Panc1 (cell line): ENCODE data around the gene SYNE1. TPM values are rescaled to one million over a fixed set of nuclear protein-coding genes. Genes with fewer than 3 reads are reported as not detected.
"Not testable (repeated sequence)": the region's sequence is repeated elsewhere in the genome, so short reads cannot be mapped to it uniquely, and the experiment has no call there.

Experiments used
- ATAC-seq: fragments of 200-7000 bp; cut with Tn5 transposase; 2 replicates; pipeline ENCODE4 v1.9.1; 2020; ENCODE audit warnings: mild to moderate bottlenecking, moderate library complexity
- BruUV-seq: library from RNA; stranded (reverse); fragments of 400-500 nt; replicated peaks from 2 replicates; lab custom pipeline; 2021; lab: Mats Ljungman, UMichigan
- CTCF ChIA-PET: fragments of 300-600 bp; sonication (Branson Sonifier 250); formaldehyde crosslinking; loops from one replicate; lab custom pipeline; 2022; ENCODE audit warnings: antibody characterized with exemption; lab: Charles Lee
- POLR2A ChIA-PET: fragments of 300-600 bp; sonication (Branson Sonifier 250); formaldehyde crosslinking; loops from one replicate; lab custom pipeline; 2022; ENCODE audit warnings: antibody characterized with exemption; lab: Charles Lee
- DNase-seq: peaks from one replicate; pipeline ENCODE4 v3.0.0-alpha.2; 2010; ENCODE audit warnings: low read depth, low spot score
- H3K27ac ChIP-seq: 2 replicates; pipeline ENCODE4 v1.5.1; 2011; ENCODE audit warnings: mild to moderate bottlenecking, low read length, inconsistent platforms
- H3K27me3 ChIP-seq: fragments of 200-500 bp; sonication (Bioruptor generic); 2 replicates; pipeline ENCODE4 v1.6.0; 2014; ENCODE audit warnings: low read length, inconsistent platforms; ENCODE audit not compliant: control insufficient read depth, insufficient read depth
- H3K36me3 ChIP-seq: fragments of 200-500 bp; sonication (Bioruptor generic); 2 replicates; pipeline ENCODE4 v1.5.1; 2014; ENCODE audit warnings: inconsistent platforms, mild to moderate bottlenecking, low read length, moderate library complexity; ENCODE audit not compliant: control insufficient read depth, insufficient read depth
- H3K4me1 ChIP-seq: 2 replicates; pipeline ENCODE4 v1.5.1; 2011; ENCODE audit warnings: inconsistent platforms, mild to moderate bottlenecking, low read length, moderate library complexity; ENCODE audit not compliant: control insufficient read depth, insufficient read depth
- H3K4me3 ChIP-seq, 2 experiments: 2 replicates each; pipeline ENCODE4 v1.5.1; 2011 to 2012; ENCODE audit warnings: low read depth in 2 of 2, low read length in 2 of 2, mild to moderate bottlenecking in 2 of 2, inconsistent platforms in 1 of 2, moderate library complexity in 1 of 2
- H3K9me3 ChIP-seq: fragments of 200-500 bp; sonication (Bioruptor generic); 2 replicates; pipeline ENCODE4 v1.5.1; 2014; ENCODE audit warnings: low read depth, mild to moderate bottlenecking, inconsistent platforms, low read length, moderate library complexity; ENCODE audit not compliant: control insufficient read depth, insufficient read depth
- in situ Hi-C: cut with HindIII; loops from 2 replicates; pipeline ENCODE4 v1.10.0; 2016; ENCODE audit warnings: low sequenced_read_pairs, low pct_unique_long_range_greater_than_20kb
- intact Hi-C: fragments of 100-400 bp; cut with micrococcal nuclease; formaldehyde crosslinking; loops from one replicate; pipeline ENCODE4 v1.10.0; 2022; ENCODE audit not compliant: unreplicated experiment
- total RNA-seq: library from RNA; stranded (reverse); gene quantifications from one replicate; pipeline ENCODE4 v1.2.1, GENCODE V29; 2021; ENCODE audit not compliant: unreplicated experiment
- TF ChIP-seq, protein P1 (sequence below): fragments of 450-650 bp; IDR thresholded peaks from 2 replicates; pipeline ENCODE4 v1.5.1; 2017; ENCODE audit warnings: mild to moderate bottlenecking

SYNE1 gene
- total RNA-seq, 1 experiment from 2014 or later = 3.2 TPM

DNA sequence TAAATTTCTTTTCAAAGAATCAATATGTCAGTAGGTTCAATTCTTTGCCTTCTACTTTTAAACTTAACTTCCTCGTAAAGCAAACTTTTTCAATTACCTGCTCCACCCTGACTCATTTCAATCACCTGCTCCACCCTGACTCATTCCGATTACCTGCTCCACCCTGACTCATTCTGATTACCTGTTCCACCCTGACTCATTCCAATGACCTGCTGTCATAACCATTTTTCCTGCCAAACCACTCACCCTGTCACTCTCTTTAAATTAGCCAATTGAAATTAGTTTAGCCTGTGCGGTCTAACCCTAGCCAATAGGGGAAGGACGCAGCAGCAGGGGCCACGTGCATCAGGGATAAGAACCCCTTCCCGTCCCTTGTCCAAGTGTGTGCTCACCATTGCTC lies 141.7 kb downstream of the SYNE1 start:
- CTCF ChIA-PET, ATAC-seq, intact Hi-C loops, BruUV-seq, H3K4me3 ChIP-seq, H3K9me3 ChIP-seq, POLR2A ChIA-PET, H3K27me3 ChIP-seq, DNase-seq, H3K27ac ChIP-seq, in situ Hi-C loops, H3K36me3 ChIP-seq, H3K4me1 ChIP-seq: not testable (repeated sequence)

DNA sequence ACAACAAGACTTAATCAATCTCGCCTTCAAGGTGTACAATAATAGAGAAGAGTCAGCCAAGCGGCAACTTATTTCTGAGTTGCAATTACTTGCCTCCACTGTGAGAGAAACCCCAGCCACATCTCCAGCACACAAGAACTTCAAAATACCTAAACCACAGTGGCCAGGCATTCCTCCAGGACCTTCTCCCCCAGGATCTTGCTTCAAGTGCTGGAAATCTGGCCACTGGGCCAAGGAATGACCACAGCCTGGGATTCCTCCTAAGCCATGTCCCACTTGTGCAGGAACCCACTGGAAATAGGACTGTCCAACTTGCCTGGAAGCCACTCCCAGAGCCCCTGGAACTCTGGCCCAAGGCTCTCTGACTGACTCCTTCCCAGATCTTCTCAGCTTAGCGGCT lies 144.9 kb downstream of the SYNE1 start:
- in situ Hi-C loops, H3K27ac ChIP-seq, H3K36me3 ChIP-seq, DNase-seq, CTCF ChIA-PET, BruUV-seq, ATAC-seq, H3K4me1 ChIP-seq, POLR2A ChIA-PET, H3K4me3 ChIP-seq, intact Hi-C loops, H3K9me3 ChIP-seq, H3K27me3 ChIP-seq: not testable (repeated sequence)

DNA sequence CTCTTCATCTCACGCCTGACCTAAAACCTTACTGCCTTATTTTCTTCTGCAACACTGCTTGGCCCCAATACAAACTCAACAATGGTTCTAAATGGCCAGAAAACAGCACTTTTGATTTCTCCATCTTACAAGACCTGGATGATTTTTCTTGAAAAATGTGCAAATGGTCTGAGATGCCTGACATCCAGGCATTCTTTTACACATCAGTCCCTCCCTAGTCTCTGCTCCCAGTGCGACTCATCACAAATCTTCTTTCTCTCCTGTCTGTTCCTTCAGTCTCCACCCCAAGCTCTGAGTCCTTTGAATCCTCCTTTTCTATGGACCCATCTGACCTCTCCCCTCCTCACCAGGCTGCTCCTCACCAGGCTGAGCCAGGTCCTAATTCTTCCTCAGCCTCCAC lies 145.7 kb downstream of the SYNE1 start:
- DNase-seq, H3K27ac ChIP-seq, POLR2A ChIA-PET, H3K4me3 ChIP-seq, CTCF ChIA-PET, intact Hi-C loops, ATAC-seq, BruUV-seq, H3K27me3 ChIP-seq, in situ Hi-C loops, H3K36me3 ChIP-seq, H3K9me3 ChIP-seq, H3K4me1 ChIP-seq: not testable (repeated sequence)

DNA sequence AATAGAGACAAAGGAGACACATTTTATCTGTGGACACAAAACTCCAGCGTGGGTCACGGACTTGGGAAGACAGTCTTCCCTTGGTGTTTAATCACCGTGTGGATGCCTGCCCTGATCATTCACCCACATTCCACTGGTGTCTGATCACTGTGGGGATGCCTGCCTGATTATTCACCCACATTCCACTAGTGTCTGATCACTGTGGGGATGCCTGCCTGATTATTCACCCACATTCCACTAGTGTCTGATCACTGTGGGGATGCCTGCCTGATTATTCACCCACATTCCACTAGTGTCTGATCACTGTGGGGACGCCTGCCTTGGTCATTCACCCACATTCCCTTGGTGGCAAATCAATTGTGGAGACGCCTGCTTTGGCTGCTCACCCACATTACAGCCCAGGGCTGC lies 146.2 kb downstream of the SYNE1 start:
- H3K9me3 ChIP-seq, DNase-seq, in situ Hi-C loops, BruUV-seq, ATAC-seq, intact Hi-C loops, H3K27me3 ChIP-seq, H3K4me3 ChIP-seq, H3K4me1 ChIP-seq, POLR2A ChIA-PET, CTCF ChIA-PET, H3K27ac ChIP-seq, H3K36me3 ChIP-seq: not testable (repeated sequence)

DNA sequence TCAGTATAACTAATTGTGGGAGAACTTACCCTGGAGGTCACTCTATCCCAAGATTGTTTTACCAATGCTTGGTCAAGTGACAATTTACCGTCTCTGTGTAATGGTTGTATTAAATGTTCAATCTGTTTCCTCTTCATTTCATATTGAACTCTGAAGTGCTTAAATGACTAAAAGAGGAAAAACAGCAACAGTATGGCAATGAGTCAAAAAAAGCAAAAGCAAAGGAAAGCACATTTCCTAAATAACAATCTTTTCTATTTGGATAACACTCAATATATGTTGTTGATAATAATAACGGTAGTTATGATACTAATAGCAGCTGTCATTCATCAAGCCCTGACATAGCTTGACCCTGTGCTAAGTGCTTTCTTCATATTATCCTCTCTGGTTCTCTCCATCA lies 152.4 kb downstream of the SYNE1 start:
- CTCF ChIA-PET = no interaction called here
- POLR2A ChIA-PET = no interaction called here
- no peak for DNase-seq
- intact Hi-C loops = loop anchor here (5.0 kb wide), 1 partner anchor 187 kb away; no protein-coding TSS in a partner anchor
- H3K27me3 ChIP-seq = no peaks in the 10 kb centered on the region
- TF ChIP-seq, protein P1, sequence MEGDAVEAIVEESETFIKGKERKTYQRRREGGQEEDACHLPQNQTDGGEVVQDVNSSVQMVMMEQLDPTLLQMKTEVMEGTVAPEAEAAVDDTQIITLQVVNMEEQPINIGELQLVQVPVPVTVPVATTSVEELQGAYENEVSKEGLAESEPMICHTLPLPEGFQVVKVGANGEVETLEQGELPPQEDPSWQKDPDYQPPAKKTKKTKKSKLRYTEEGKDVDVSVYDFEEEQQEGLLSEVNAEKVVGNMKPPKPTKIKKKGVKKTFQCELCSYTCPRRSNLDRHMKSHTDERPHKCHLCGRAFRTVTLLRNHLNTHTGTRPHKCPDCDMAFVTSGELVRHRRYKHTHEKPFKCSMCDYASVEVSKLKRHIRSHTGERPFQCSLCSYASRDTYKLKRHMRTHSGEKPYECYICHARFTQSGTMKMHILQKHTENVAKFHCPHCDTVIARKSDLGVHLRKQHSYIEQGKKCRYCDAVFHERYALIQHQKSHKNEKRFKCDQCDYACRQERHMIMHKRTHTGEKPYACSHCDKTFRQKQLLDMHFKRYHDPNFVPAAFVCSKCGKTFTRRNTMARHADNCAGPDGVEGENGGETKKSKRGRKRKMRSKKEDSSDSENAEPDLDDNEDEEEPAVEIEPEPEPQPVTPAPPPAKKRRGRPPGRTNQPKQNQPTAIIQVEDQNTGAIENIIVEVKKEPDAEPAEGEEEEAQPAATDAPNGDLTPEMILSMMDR = no peak
- in situ Hi-C loops = no loop called here
- no peaks in the 10 kb centered on the region for H3K36me3 ChIP-seq
- H3K4me3 ChIP-seq = no peak overlapping the region
- BruUV-seq = no TSS peak
- no peak overlapping the region for H3K27ac ChIP-seq
- H3K4me1 ChIP-seq = no peaks in the 10 kb centered on the region
- no peak for ATAC-seq
- H3K9me3 ChIP-seq = no peaks in the 10 kb centered on the region
